Tibial artery (tissue), 4 donors: ENCODE results near the gene SLC22A13.
"Not testable (repeated sequence)": the region's sequence is repeated elsewhere in the genome, so short reads cannot be mapped to it uniquely, and the experiment has no call there.

Experiments used
- DNase-seq, 2 donors: peaks; one replicate each; pipeline ENCODE4 v3.0.0-alpha.2; 2019
- H3K27ac ChIP-seq, 2 donors: fragments of 200-600 bp; sonication (generic) in 1 of 2; 1 replicate in 1 of 2; 2 replicates in 1 of 2; pipeline ENCODE4 v1.5.1; 2018 to 2019; ENCODE audit warnings: mild to moderate bottlenecking in 1 of 2
- H3K27me3 ChIP-seq, 2 donors: fragments of 200-600 bp; sonication (generic) in 1 of 2; one replicate each; pipeline versions ENCODE4 v1.5.1 to v1.6.0; 2016 to 2019
- H3K36me3 ChIP-seq, 3 donors: fragments of 200-600 bp; sonication (generic) in 2 of 3; one replicate each; pipeline ENCODE4 v1.5.1; 2016 to 2019; ENCODE audit warnings: mild to moderate bottlenecking in 2 of 3
- H3K4me1 ChIP-seq, 4 donors: fragments of 200-600 bp; sonication (generic) in 2 of 4; 1 replicate in 3 of 4; 2 replicates in 1 of 4; pipeline ENCODE4 v1.5.1; 2016 to 2019
- H3K4me3 ChIP-seq, 2 donors: fragments of 200-600 bp; sonication (generic) in 1 of 2; 1 replicate in 1 of 2; 2 replicates in 1 of 2; pipeline ENCODE4 v1.5.1; 2018 to 2019; ENCODE audit warnings: mild to moderate bottlenecking in 2 of 2
- H3K9me3 ChIP-seq, 3 donors: fragments of 200-600 bp; sonication (generic) in 1 of 3; one replicate each; pipeline ENCODE4 v1.5.1; 2016 to 2019
- CTCF ChIP-seq, 2 experiments: fragments of 200-600 bp in 1 of 2; fragments of 450-650 bp in 1 of 2; IDR thresholded peaks; one replicate each; pipeline ENCODE4 v1.5.1; 2017 to 2019; ENCODE audit warnings: antibody characterized with exemption in 2 of 2, mild to moderate bottlenecking in 1 of 2, moderate library complexity in 1 of 2
- intact Hi-C: fragments of 100-400 bp; cut with DNase I; formaldehyde crosslinking; loops from one replicate; pipeline ENCODE4 v1.15.0; 2023; ENCODE audit warnings: low total_unique reads

Gene SLC22A13

GRCh38 chr3:38238416-38239008 is 27.1 kb upstream of the SLC22A13 start:
- no peak for DNase-seq
- H3K4me3 ChIP-seq, result no peak overlapping the region
- peaks cover 35 to 52% (median 51%) of the 10 kb centered on the region in 3 donors for H3K36me3 ChIP-seq
- H3K4me1 ChIP-seq, result no peaks in the 10 kb centered on the region
- no peak overlapping the region for H3K27ac ChIP-seq
- peaks cover 0 to 13% (median 7%) of the 10 kb centered on the region in 3 donors for H3K9me3 ChIP-seq
- H3K27me3 ChIP-seq, result no peaks in the 10 kb centered on the region
- intact Hi-C loops, result no loop called here
- no peak for TF ChIP-seq CTCF (IDR thresholded peaks at IDR 0.05)

- H3K36me3 ChIP-seq, result peaks cover 32 to 59% (median 43%) of the 10 kb centered on the region in 3 donors
- H3K4me1 ChIP-seq, intact Hi-C loops, H3K27ac ChIP-seq, H3K27me3 ChIP-seq, DNase-seq, H3K4me3 ChIP-seq, H3K9me3 ChIP-seq: not testable (repeated sequence)
These were observed 22.8 kb upstream of the SLC22A13 start for GRCh38 chr3:38242812-38243211.

- DNase-seq, result no peak
- H3K9me3 ChIP-seq, result no peaks in the 10 kb centered on the region
- intact Hi-C loops, result no loop called here
- H3K27me3 ChIP-seq, result no peaks in the 10 kb centered on the region
- H3K36me3 ChIP-seq, result peaks cover 31 to 46% (median 33%) of the 10 kb centered on the region in 3 donors
- no peak for TF ChIP-seq CTCF (IDR thresholded peaks at IDR 0.05)
- no peak overlapping the region for H3K4me3 ChIP-seq
- H3K4me1 ChIP-seq, result peaks cover 0 to 8% (median 0%) of the 10 kb centered on the region in 4 donors
- no peak overlapping the region for H3K27ac ChIP-seq
These were observed 19.7 kb upstream of the SLC22A13 start for GRCh38 chr3:38245930-38246329.

- Histone ChIP-seq H3K27me3 (no peaks in the 10 kb centered on the region), H3K4me3 (no peak overlapping the region), H3K36me3 (peaks cover 47 to 59% (median 47%) of the 10 kb centered on the region in 3 donors), H3K9me3 (no peaks in the 10 kb centered on the region), H3K4me1 (peaks cover 0 to 8% (median 0%) of the 10 kb centered on the region in 4 donors), H3K27ac (no peak overlapping the region)
- TF ChIP-seq CTCF (IDR thresholded peaks at IDR 0.05), result peak in 1 of 2 experiments; percentile 30
- intact Hi-C loops, result no loop called here
- no peak for DNase-seq
These were observed 18.1 kb upstream of the SLC22A13 start for GRCh38 chr3:38247366-38248035.

GRCh38 chr3:38250198-38250597 is 15.4 kb upstream of the SLC22A13 start:
- no peaks in the 10 kb centered on the region for H3K27me3 ChIP-seq
- TF ChIP-seq CTCF (IDR thresholded peaks at IDR 0.05), result no peak
- peaks cover 0 to 8% (median 0%) of the 10 kb centered on the region in 4 donors for H3K4me1 ChIP-seq
- peaks cover 72 to 75% (median 72%) of the 10 kb centered on the region in 3 donors for H3K36me3 ChIP-seq
- intact Hi-C loops, result loop anchor here (10.0 kb wide), 1 partner anchor 125 kb away; no protein-coding TSS in a partner anchor
- H3K4me3 ChIP-seq, result no peak overlapping the region
- no peak for DNase-seq
- no peak overlapping the region for H3K27ac ChIP-seq
- no peaks in the 10 kb centered on the region for H3K9me3 ChIP-seq

GRCh38 chr3:38251197-38251596 is 14.4 kb upstream of the SLC22A13 start:
- Histone ChIP-seq H3K4me1 (peaks cover 0 to 8% (median 0%) of the 10 kb centered on the region in 4 donors), H3K36me3 (peaks cover 66 to 72% (median 68%) of the 10 kb centered on the region in 3 donors), H3K9me3 (no peaks in the 10 kb centered on the region), H3K27ac (no peak overlapping the region), H3K27me3 (no peaks in the 10 kb centered on the region), H3K4me3 (no peak overlapping the region)
- DNase-seq, result no peak
- intact Hi-C loops, result loop anchor here (10.0 kb wide), 1 partner anchor 126 kb away; no protein-coding TSS in a partner anchor
- TF ChIP-seq CTCF (IDR thresholded peaks at IDR 0.05), result no peak
